Ovary (tissue), 9 donors: ENCODE results near the gene EPHA1. TPM values are rescaled to one million over a fixed set of nuclear protein-coding genes. Genes with fewer than 3 reads are reported as not detected.
A peak's percentile ranks its signal among the peaks of the same experiment; 100 is the strongest.

Source experiments
- DNase-seq, 5 donors: peaks; one replicate each; pipeline ENCODE4 v3.0.0-alpha.2; 2019 to 2020
- H3K27ac ChIP-seq, 2 donors: fragments of 200-600 bp; one replicate each; pipeline versions ENCODE4 v1.5.1 to v1.8.0; 2019 to 2022
- H3K27me3 ChIP-seq: fragments of 200-600 bp; one replicate; pipeline ENCODE4 v1.8.0; 2022
- H3K36me3 ChIP-seq: fragments of 200-600 bp; sonication (generic); one replicate; pipeline ENCODE4 v1.5.1; 2019
- H3K4me1 ChIP-seq: one replicate; pipeline ENCODE4 v1.8.1; 2013; ENCODE audit warnings: mild to moderate bottlenecking, moderate library complexity; ENCODE audit not compliant: insufficient read depth
- H3K4me3 ChIP-seq: fragments of 200-600 bp; sonication (generic); one replicate; pipeline ENCODE4 v1.5.1; 2017
- H3K9me3 ChIP-seq, 2 donors: fragments of 200-600 bp in 1 of 2; sonication (generic) in 1 of 2; one replicate each; pipeline versions ENCODE4 v1.5.1 to v1.8.1; 2013 to 2019; ENCODE audit warnings: mild to moderate bottlenecking in 1 of 2, moderate library complexity in 1 of 2
- CTCF ChIP-seq, 3 donors: fragments of 450-650 bp in 2 of 3; fragments of 200-600 bp in 1 of 3; IDR thresholded peaks; one replicate each; pipeline versions ENCODE4 v1.5.1 to v1.8.0; 2016 to 2022; ENCODE audit warnings: antibody characterized with exemption in 3 of 3, mild to moderate bottlenecking in 1 of 3
- EP300 ChIP-seq: sonication (generic); formaldehyde crosslinking; IDR thresholded peaks from one replicate; pipeline ENCODE4 v1.6.1; 2017; ENCODE audit warnings: antibody characterized with exemption
- POLR2A ChIP-seq: fragments of 450-650 bp; IDR thresholded peaks from one replicate; pipeline ENCODE4 v1.6.1; 2017; ENCODE audit warnings: antibody characterized with exemption, mild to moderate bottlenecking, moderate library complexity
- WGBS, 3 donors: extraction: QIAGEN DNeasy Blood & Tissue Kit in 1 of 3; methylation state at CpG; one replicate each; pipeline versions ENCODE4 v1.1.5 to v1.1.7; 2013 to 2017; 5-methylcytosine and 5-hydroxymethylcytosine counted together
- intact Hi-C, 4 donors: fragments of 100-400 bp; cut with DNase I; formaldehyde crosslinking; loops; one replicate each; pipeline versions ENCODE4 v1.11.0 to v1.15.1; 2022 to 2023
- polyA plus RNA-seq, 2 donors: library from polyadenylated mRNA; stranded (reverse); fragments of 200-250 nt in 1 of 2; fragments of 350-450 nt in 1 of 2; fragmentation: Illumina TruSeq in 1 of 2; extraction: RNeasy Lipid Tissue Mini Kit (QIAGEN cat#74804) in 1 of 2; gene quantifications; one replicate each; pipeline ENCODE4 v1.2.3, GENCODE V29; 2013 to 2014
- total RNA-seq, 7 donors: library from RNA; depleted of rRNA in 2 of 7; stranded (reverse); fragments of >200 nt in 2 of 7; fragmentation: NEBNext Ultra II Directional in 3 of 7; extraction: Animal tissue kit (Norgen Biotek cat#: 25700) in 3 of 7; gene quantifications; one replicate each; pipeline versions ENCODE4 v1.1.0 to v1.2.4, GENCODE V29; 2016 to 2023
- donor health status: DM: no; HTN: no; CAD: no; lungs with moderate emphysema.
- donor health status: DM: no; HTN: no; CAD: no.
- donor health status: Bipolar disorder and iron deficiency.
- donor health status: DM: yes; HTN: yes; CAD: no.
- donor health status: DM: no; HTN: no; CAD: no.
- donor health status: DM: yes; HTN: yes; CAD: no.

The EPHA1 gene
- total and polyA plus RNA-seq, 9 donors: 0.21 to 21.3 (median 1.7) TPM; not detected in 1

- H3K27me3 ChIP-seq: no peaks in the 10 kb centered on the region
- DNase-seq: no peak
- peak overlapping the region; percentile 88 for H3K4me3 ChIP-seq
- 28 to 34% (median 33%) methylated on average over 15 of the region's 15 CpGs for WGBS, 3 donors
- intact Hi-C loops: loop anchor here in 1 of 4 donors (5.0 kb wide), 1 partner anchor 38 kb away; no protein-coding TSS in a partner anchor
- H3K36me3 ChIP-seq: no peaks in the 10 kb centered on the region
- peaks cover 13% of the 10 kb centered on the region for H3K4me1 ChIP-seq
- no peaks in the 10 kb centered on the region for H3K9me3 ChIP-seq
- TF ChIP-seq POLR2A (no peak), EP300 (no peak), CTCF (IDR thresholded peaks at IDR 0.05) (no peak)
- peak overlapping the region in 1 of 2 donors; percentile 98 for H3K27ac ChIP-seq
These were observed 28.9 kb downstream of the EPHA1 start for GRCh38 chr7:143379611-143380259.

GRCh38 chr7:143376396-143376795 lies 32.3 kb downstream of the EPHA1 start:
- TF ChIP-seq CTCF (IDR thresholded peaks at IDR 0.05) (no peak), POLR2A (no peak), EP300 (no peak)
- Histone ChIP-seq H3K9me3 (no peaks in the 10 kb centered on the region), H3K27me3 (no peaks in the 10 kb centered on the region), H3K27ac (no peak overlapping the region), H3K4me3 (no peak overlapping the region), H3K36me3 (no peaks in the 10 kb centered on the region), H3K4me1 (no peaks in the 10 kb centered on the region)
- intact Hi-C loops: loop anchor here in 1 of 4 donors (5.0 kb wide), 1 partner anchor 41 kb away; no protein-coding TSS in a partner anchor
- WGBS, 3 donors: 55 to 64% (median 63%) methylated on average over 5 of the region's 5 CpGs
- DNase-seq: no peak

GRCh38 chr7:143375298-143376034 lies 33.2 kb downstream of the EPHA1 start:
- intact Hi-C loops: loop anchor here in 1 of 4 donors (5.0 kb wide), 1 partner anchor 42 kb away; no protein-coding TSS in a partner anchor
- H3K27ac ChIP-seq: no peak overlapping the region

GRCh38 chr7:143374561-143374960 lies 34.1 kb downstream of the EPHA1 start:
- intact Hi-C loops: no loop called here
- Histone ChIP-seq H3K36me3 (no peaks in the 10 kb centered on the region), H3K9me3 (no peaks in the 10 kb centered on the region), H3K27ac (no peak overlapping the region), H3K4me1 (no peaks in the 10 kb centered on the region), H3K27me3 (no peaks in the 10 kb centered on the region), H3K4me3 (no peak overlapping the region)
- 85 to 86% (median 85%) methylated on average over 5 of the region's 5 CpGs for WGBS, 3 donors
- TF ChIP-seq POLR2A (no peak), CTCF (IDR thresholded peaks at IDR 0.05) (no peak), EP300 (no peak)
- DNase-seq: no peak

More at GRCh38 chr7:143375298-143376034, 33.2 kb downstream of the EPHA1 start:
- H3K4me3 ChIP-seq: no peak overlapping the region
- DNase-seq: no peak
- WGBS, 3 donors: 88 to 89% (median 88%) methylated on average over 7 of the region's 7 CpGs
- no peaks in the 10 kb centered on the region for H3K9me3 ChIP-seq
- H3K27me3 ChIP-seq: no peaks in the 10 kb centered on the region
- no peaks in the 10 kb centered on the region for H3K36me3 ChIP-seq
- no peak for TF ChIP-seq CTCF (IDR thresholded peaks at IDR 0.05)
- no peak for TF ChIP-seq EP300
- no peaks in the 10 kb centered on the region for H3K4me1 ChIP-seq
